ENCODE results near the gene TLE6. TPM values are rescaled to one million over a fixed set of nuclear protein-coding genes. Genes with fewer than 3 reads are reported as not detected.

The TLE6 gene
- total RNA-seq, 1 donor from 2014 or later: 0.55 TPM

- DNase-seq (ENCODE audit: low spot score): no peak
- peaks cover 2% of the 10 kb centered on the region for H3K36me3 Mint-ChIP-seq (ENCODE audit: low read depth)
- peaks cover 3% of the 10 kb centered on the region for H3K27me3 Mint-ChIP-seq (ENCODE audit: low read depth)
Observed at GRCh38 chr19:3015126-3016057, 38.0 kb downstream of the TLE6 start.

DNA sequence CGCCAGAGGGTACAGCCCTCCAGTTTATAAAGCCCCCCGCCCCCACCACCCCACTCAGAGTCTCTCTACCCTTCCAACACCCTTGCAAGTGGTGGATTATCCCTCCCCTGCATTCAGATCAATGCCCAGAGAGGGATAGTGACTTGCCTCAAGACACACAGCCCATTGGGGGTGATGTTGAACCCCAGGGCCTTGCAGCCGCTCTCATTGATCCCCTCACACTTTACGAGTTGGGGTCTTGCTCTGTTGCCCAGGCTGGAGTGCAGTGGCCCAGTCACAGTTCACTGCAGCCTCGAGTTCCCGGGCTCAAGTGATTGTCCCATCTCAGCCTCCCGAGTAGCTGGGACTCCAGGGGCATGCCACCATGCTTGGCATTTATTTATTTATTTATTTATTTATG lies 40.6 kb downstream of the TLE6 start:
- no peaks in the 10 kb centered on the region for H3K9me3 Mint-ChIP-seq (ENCODE audit: low read depth)
- DNase-seq (ENCODE audit: low spot score): no peak
- H3K4me3 Mint-ChIP-seq (ENCODE audit: unreplicated experiment): no peak overlapping the region
- H3K27ac Mint-ChIP-seq (ENCODE audit: unreplicated experiment): no peak overlapping the region
- H3K4me1 Mint-ChIP-seq (ENCODE audit: low read depth): peaks cover 4% of the 10 kb centered on the region
- TF ChIP-seq, protein P1, sequence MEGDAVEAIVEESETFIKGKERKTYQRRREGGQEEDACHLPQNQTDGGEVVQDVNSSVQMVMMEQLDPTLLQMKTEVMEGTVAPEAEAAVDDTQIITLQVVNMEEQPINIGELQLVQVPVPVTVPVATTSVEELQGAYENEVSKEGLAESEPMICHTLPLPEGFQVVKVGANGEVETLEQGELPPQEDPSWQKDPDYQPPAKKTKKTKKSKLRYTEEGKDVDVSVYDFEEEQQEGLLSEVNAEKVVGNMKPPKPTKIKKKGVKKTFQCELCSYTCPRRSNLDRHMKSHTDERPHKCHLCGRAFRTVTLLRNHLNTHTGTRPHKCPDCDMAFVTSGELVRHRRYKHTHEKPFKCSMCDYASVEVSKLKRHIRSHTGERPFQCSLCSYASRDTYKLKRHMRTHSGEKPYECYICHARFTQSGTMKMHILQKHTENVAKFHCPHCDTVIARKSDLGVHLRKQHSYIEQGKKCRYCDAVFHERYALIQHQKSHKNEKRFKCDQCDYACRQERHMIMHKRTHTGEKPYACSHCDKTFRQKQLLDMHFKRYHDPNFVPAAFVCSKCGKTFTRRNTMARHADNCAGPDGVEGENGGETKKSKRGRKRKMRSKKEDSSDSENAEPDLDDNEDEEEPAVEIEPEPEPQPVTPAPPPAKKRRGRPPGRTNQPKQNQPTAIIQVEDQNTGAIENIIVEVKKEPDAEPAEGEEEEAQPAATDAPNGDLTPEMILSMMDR (IDR thresholded peaks at IDR 0.05): no peak
- no peaks in the 10 kb centered on the region for H3K36me3 Mint-ChIP-seq (ENCODE audit: low read depth)
- H3K27me3 Mint-ChIP-seq (ENCODE audit: low read depth): peaks cover 6% of the 10 kb centered on the region

More at GRCh38 chr19:3015126-3016057, 38.0 kb downstream of the TLE6 start:
- no peak overlapping the region for H3K27ac Mint-ChIP-seq (ENCODE audit: unreplicated experiment)
- peaks cover 2% of the 10 kb centered on the region for H3K4me1 Mint-ChIP-seq (ENCODE audit: low read depth)
- no peak overlapping the region for H3K4me3 Mint-ChIP-seq (ENCODE audit: unreplicated experiment)
- H3K9me3 Mint-ChIP-seq (ENCODE audit: low read depth): no peaks in the 10 kb centered on the region
- TF ChIP-seq, protein P1 (IDR thresholded peaks at IDR 0.05): no peak

GRCh38 chr19:3019211-3019854 lies 42.0 kb downstream of the TLE6 start:
- peak overlapping the region; percentile 28 for H3K27ac Mint-ChIP-seq (ENCODE audit: unreplicated experiment)
- H3K27me3 Mint-ChIP-seq (ENCODE audit: low read depth): peaks cover 9% of the 10 kb centered on the region
- DNase-seq (ENCODE audit: low spot score): no peak
- H3K4me3 Mint-ChIP-seq (ENCODE audit: unreplicated experiment): no peak overlapping the region
- TF ChIP-seq, protein P1 (IDR thresholded peaks at IDR 0.05): no peak
- H3K36me3 Mint-ChIP-seq (ENCODE audit: low read depth): no peaks in the 10 kb centered on the region
- no peaks in the 10 kb centered on the region for H3K9me3 Mint-ChIP-seq (ENCODE audit: low read depth)
- H3K4me1 Mint-ChIP-seq (ENCODE audit: low read depth): peaks cover 4% of the 10 kb centered on the region

- no peak for DNase-seq (ENCODE audit: low spot score)
- H3K4me1 Mint-ChIP-seq (ENCODE audit: low read depth): peaks cover 4% of the 10 kb centered on the region
- H3K27ac Mint-ChIP-seq (ENCODE audit: unreplicated experiment): no peak overlapping the region
- no peaks in the 10 kb centered on the region for H3K9me3 Mint-ChIP-seq (ENCODE audit: low read depth)
- peaks cover 14% of the 10 kb centered on the region for H3K27me3 Mint-ChIP-seq (ENCODE audit: low read depth)
- no peaks in the 10 kb centered on the region for H3K36me3 Mint-ChIP-seq (ENCODE audit: low read depth)
- no peak overlapping the region for H3K4me3 Mint-ChIP-seq (ENCODE audit: unreplicated experiment)
- TF ChIP-seq, protein P1 (IDR thresholded peaks at IDR 0.05): no peak
Observed at GRCh38 chr19:3020321-3020960, 43.1 kb downstream of the TLE6 start.

DNA sequence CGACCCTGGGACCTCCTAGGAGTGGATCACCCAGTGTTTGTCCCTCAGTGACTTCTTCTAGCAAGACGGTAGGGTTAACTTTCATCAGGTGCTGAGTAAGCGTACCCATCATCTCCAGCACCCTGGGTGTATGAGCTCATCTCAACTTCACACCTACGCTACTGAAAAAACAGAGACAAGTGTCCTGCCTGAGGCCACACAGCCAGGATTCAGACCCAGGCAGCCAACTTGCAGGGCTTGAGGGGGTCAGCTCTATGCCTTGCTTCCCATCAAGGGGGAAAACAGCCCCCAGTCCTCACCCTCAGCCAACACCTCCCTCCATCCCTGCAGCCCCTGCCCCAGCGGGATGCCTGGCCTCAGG lies 47.1 kb downstream of the TLE6 start:
- TF ChIP-seq, protein P1 (IDR thresholded peaks at IDR 0.05): no peak
- peaks cover 19% of the 10 kb centered on the region for H3K27me3 Mint-ChIP-seq (ENCODE audit: low read depth)
- no peaks in the 10 kb centered on the region for H3K9me3 Mint-ChIP-seq (ENCODE audit: low read depth)
- no peak for DNase-seq (ENCODE audit: low spot score)
- H3K4me1 Mint-ChIP-seq (ENCODE audit: low read depth): peaks cover 4% of the 10 kb centered on the region
- H3K27ac Mint-ChIP-seq (ENCODE audit: unreplicated experiment): no peak overlapping the region
- H3K36me3 Mint-ChIP-seq (ENCODE audit: low read depth): peaks cover 2% of the 10 kb centered on the region
- H3K4me3 Mint-ChIP-seq (ENCODE audit: unreplicated experiment): no peak overlapping the region

Data from chondrocyte (in vitro differentiated cells).